ENCODE data around the gene UBE2Q2. TPM values are rescaled to one million over a fixed set of nuclear protein-coding genes. Genes with fewer than 3 reads are reported as not detected.

Gene UBE2Q2
- total RNA-seq, 1 experiment from 2014 or later, result 27.0 TPM

DNA sequence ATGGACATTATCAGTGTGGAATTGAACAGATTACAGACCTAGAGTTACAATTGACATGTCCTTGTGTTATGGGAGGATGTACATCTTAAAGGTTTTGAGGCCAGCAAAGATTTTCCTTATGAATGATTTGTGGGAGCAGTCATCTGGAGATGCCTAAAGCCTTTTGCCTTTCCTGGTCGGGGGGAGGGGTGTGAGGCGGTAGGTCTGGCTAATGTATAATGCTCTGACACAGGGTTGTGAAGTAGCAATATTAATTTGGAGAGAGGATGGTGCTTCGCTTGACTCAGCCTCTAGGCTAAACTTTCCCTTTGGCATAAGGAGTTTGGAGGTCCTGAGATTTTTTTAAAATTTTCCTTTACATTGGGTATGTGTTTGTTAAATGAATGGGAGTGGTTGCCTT is 83.7 kb downstream of the UBE2Q2 start:
- ChIA-PET CTCF (interaction anchor here (1.1 to 5.9 kb wide), 3 partner anchors 117 to 212 kb away, joined by 4 to 73 read pairs (median 52); no protein-coding TSS in a partner anchor), POLR2A (no interaction called here)
- Mint-ChIP-seq H3K27me3 (ENCODE audit: low read depth) (no peaks in the 10 kb centered on the region), H3K9me3 (no peaks in the 10 kb centered on the region), H3K4me1 (peaks cover 47% of the 10 kb centered on the region), H3K27ac (peak overlapping the region; percentile 78; the same call in 1 of the 2 replicates), H3K36me3 (peaks cover 33% of the 10 kb centered on the region), H3K4me3 (no peak overlapping the region)
- no peak for ATAC-seq
- DNase-seq (ENCODE audit: low spot score), result no peak
- TF ChIP-seq, protein P1, sequence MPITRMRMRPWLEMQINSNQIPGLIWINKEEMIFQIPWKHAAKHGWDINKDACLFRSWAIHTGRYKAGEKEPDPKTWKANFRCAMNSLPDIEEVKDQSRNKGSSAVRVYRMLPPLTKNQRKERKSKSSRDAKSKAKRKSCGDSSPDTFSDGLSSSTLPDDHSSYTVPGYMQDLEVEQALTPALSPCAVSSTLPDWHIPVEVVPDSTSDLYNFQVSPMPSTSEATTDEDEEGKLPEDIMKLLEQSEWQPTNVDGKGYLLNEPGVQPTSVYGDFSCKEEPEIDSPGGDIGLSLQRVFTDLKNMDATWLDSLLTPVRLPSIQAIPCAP (CRISPR knock-in tag; IDR thresholded peaks at IDR 0.05), result no peak
- TF ChIP-seq MXD4 (CRISPR knock-in tag; IDR thresholded peaks at IDR 0.05; ENCODE audit: borderline replicate concordance) (no peak), NFATC4 (CRISPR knock-in tag; IDR thresholded peaks at IDR 0.05) (no peak)
- TF ChIP-seq, protein P2, sequence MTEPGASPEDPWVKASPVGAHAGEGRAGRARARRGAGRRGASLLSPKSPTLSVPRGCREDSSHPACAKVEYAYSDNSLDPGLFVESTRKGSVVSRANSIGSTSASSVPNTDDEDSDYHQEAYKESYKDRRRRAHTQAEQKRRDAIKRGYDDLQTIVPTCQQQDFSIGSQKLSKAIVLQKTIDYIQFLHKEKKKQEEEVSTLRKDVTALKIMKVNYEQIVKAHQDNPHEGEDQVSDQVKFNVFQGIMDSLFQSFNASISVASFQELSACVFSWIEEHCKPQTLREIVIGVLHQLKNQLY (CRISPR knock-in tag; IDR thresholded peaks at IDR 0.05), result no peak

DNA sequence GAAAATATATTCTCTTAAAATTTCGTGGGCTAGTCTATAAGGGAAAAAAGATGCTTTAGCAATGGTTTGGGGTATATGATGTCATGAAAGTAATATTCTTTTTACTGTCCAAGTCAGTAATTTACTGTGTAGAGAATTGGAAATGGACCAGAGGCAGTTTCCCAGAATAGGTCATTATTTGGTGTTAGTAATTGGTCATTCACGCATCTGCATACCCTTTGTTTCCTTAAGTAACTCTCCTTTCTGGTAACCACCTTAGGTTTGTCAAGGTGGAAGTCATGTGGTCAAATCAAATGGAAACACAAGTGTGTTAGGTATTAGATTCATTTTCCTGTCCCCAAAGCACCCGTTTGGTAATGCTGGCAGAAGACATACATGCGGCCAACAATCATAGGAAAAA is 84.4 kb downstream of the UBE2Q2 start:
- TF ChIP-seq ETV6 (CRISPR knock-in tag; IDR thresholded peaks at IDR 0.05) (no peak), SMAD3 (CRISPR knock-in tag; IDR thresholded peaks at IDR 0.05; ENCODE audit: borderline replicate concordance) (no peak), SOX15 (CRISPR knock-in tag; IDR thresholded peaks at IDR 0.05) (no peak), ESRRA (CRISPR knock-in tag; IDR thresholded peaks at IDR 0.05; ENCODE audit: borderline replicate concordance) (no peak), GABPB1 (CRISPR knock-in tag; IDR thresholded peaks at IDR 0.05) (no peak), GTF2I (CRISPR knock-in tag; conservative IDR thresholded peaks at IDR 0.05) (no peak)
- no peak for DNase-seq (ENCODE audit: low spot score)
- Mint-ChIP-seq H3K9me3 (no peaks in the 10 kb centered on the region), H3K27me3 (ENCODE audit: low read depth) (no peaks in the 10 kb centered on the region), H3K27ac (peak overlapping the region; percentile 78; the same call in 1 of the 2 replicates), H3K4me3 (no peak overlapping the region), H3K36me3 (peaks cover 33% of the 10 kb centered on the region), H3K4me1 (peaks cover 47% of the 10 kb centered on the region)
- ATAC-seq, result no peak
- CTCF ChIA-PET, result interaction anchor here (1.1 to 5.9 kb wide), 10 partner anchors 8 to 258 kb away, joined by 3 to 73 read pairs (median 8); no protein-coding TSS in a partner anchor
- POLR2A ChIA-PET, result no interaction called here

DNA sequence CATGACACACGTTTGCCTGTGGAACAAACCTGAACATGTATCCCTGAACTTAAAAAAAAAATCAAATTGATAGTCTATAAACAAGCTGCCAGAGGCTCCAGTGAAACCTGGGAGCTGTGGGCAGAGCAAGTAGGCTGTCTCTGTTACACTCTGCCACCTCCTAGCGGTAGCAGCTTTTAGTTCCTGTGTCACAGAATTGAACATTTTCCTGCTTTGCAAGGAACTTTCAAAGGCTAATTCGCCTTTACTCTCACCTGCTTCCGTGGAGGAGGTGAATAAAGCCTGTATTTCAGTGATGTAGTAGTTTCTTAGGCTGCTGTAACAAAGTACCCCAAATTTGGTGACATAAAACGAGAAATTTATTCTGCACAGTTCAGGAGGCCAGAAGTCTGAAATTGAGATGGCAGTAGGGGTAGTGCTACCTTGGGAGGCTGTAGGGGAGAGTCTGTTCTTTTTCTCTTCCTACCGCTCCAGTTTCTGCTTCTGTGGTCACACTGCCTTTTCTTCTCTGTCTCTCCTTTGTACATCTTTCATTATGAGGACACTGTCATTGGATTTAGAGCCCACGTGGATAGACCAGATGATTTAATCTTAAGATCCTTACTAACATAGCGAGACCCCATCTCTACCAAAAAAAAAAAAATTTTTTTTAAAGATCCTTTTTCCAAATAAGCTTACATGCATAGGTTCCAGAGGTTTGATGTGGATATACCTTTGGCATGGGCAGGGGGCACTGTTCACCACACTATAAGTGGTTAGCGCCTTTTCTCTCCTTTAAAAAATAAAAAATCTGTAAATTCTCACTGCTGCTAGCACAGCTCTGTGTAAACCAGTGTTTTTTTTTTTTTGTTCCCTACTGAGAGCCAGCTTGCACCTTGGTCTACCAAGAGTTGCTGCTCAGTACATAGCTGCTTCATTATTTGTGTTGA is 85.7 kb downstream of the UBE2Q2 start:
- Mint-ChIP-seq H3K27me3 (ENCODE audit: low read depth) (no peaks in the 10 kb centered on the region), H3K27ac (peak overlapping the region; percentile 82), H3K36me3 (peaks cover 41% of the 10 kb centered on the region), H3K4me3 (no peak overlapping the region), H3K4me1 (peaks cover 44% of the 10 kb centered on the region), H3K9me3 (no peaks in the 10 kb centered on the region)
- ChIA-PET CTCF (interaction anchor here (0.6 to 5.9 kb wide), 55 partner anchors 8 to 820 kb away, joined by 3 to 73 read pairs (median 5); partner anchors contain the start of genes FBXO22, NRG4 and UBE2Q2), POLR2A (interaction anchor here (0.6 to 0.7 kb wide), 2 partner anchors 118 to 211 kb away, joined by 3 read pairs; no protein-coding TSS in a partner anchor)
- peak; percentile 66 for DNase-seq (ENCODE audit: low spot score)
- ATAC-seq, result peak; percentile 86
- no peak for TF ChIP-seq SP1 (CRISPR knock-in tag; conservative IDR thresholded peaks at IDR 0.05)
- TF ChIP-seq, protein P3, sequence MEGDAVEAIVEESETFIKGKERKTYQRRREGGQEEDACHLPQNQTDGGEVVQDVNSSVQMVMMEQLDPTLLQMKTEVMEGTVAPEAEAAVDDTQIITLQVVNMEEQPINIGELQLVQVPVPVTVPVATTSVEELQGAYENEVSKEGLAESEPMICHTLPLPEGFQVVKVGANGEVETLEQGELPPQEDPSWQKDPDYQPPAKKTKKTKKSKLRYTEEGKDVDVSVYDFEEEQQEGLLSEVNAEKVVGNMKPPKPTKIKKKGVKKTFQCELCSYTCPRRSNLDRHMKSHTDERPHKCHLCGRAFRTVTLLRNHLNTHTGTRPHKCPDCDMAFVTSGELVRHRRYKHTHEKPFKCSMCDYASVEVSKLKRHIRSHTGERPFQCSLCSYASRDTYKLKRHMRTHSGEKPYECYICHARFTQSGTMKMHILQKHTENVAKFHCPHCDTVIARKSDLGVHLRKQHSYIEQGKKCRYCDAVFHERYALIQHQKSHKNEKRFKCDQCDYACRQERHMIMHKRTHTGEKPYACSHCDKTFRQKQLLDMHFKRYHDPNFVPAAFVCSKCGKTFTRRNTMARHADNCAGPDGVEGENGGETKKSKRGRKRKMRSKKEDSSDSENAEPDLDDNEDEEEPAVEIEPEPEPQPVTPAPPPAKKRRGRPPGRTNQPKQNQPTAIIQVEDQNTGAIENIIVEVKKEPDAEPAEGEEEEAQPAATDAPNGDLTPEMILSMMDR (IDR thresholded peaks at IDR 0.05), result peak; percentile 19

DNA sequence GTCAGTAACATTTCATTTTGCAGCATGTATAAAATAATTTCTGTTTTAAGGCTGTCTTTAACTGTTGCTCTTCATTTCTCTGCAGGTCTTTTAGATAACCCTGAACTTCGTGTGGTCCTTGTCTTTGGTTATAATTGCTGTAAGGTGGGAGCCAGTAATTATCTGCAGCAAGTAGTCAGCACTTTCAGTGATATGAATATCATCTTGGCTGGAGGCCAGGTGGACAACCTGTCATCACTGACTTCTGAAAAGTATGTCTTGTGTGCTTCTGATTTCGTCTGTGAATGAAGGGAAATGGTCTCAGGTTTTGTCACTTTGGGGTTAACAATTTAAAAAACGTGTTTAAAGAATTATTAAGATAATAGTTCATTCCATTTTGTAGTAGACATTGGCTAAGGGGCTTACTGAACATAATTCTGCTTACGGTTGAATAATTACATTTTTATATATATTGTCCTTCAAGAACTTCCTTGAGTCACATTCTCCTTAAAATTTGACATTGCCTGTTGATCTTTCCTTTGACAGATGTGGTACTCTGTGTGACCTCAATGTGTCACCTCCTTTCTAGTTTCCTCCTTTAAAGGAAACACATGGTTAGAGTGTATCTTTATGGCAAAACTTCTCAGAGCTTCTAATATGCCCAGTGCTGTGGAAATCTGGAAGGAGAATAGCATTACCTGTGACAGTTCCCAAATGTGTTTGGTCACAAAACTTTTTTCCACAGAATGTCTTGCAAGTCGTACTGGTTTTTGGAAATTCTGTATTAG is 86.7 kb downstream of the UBE2Q2 start:
- Mint-ChIP-seq H3K27ac (no peak overlapping the region), H3K4me3 (no peak overlapping the region), H3K4me1 (peaks cover 38% of the 10 kb centered on the region), H3K36me3 (peaks cover 47% of the 10 kb centered on the region), H3K9me3 (peaks cover under 1% of the 10 kb centered on the region; the same call in 1 of the 2 replicates), H3K27me3 (ENCODE audit: low read depth) (no peaks in the 10 kb centered on the region)
- ChIA-PET POLR2A (interaction anchor here (0.6 kb wide), 1 partner anchor 210 kb away, joined by 3 read pairs; no protein-coding TSS in a partner anchor), CTCF (interaction anchor here (0.6 to 5.9 kb wide), 31 partner anchors 7 to 821 kb away, joined by 3 to 73 read pairs (median 6); partner anchors contain the start of gene FBXO22)
- ATAC-seq (no peak), DNase-seq (ENCODE audit: low spot score) (no peak)
- TF ChIP-seq ESRRA (CRISPR knock-in tag; IDR thresholded peaks at IDR 0.05; ENCODE audit: borderline replicate concordance) (no peak), ATF1 (CRISPR knock-in tag; IDR thresholded peaks at IDR 0.05) (no peak), NFATC4 (CRISPR knock-in tag; IDR thresholded peaks at IDR 0.05) (no peak), GRHL2 (CRISPR knock-in tag; IDR thresholded peaks at IDR 0.05; ENCODE audit: insufficient replicate concordance, severe bottlenecking) (no peak), SMAD3 (CRISPR knock-in tag; IDR thresholded peaks at IDR 0.05; ENCODE audit: borderline replicate concordance) (no peak), SMAD4 (CRISPR knock-in tag; IDR thresholded peaks at IDR 0.05) (no peak)
- TF ChIP-seq, protein P4, sequence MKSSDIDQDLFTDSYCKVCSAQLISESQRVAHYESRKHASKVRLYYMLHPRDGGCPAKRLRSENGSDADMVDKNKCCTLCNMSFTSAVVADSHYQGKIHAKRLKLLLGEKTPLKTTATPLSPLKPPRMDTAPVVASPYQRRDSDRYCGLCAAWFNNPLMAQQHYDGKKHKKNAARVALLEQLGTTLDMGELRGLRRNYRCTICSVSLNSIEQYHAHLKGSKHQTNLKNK (CRISPR knock-in tag; IDR thresholded peaks at IDR 0.05), result no peak
- TF ChIP-seq, protein P5, sequence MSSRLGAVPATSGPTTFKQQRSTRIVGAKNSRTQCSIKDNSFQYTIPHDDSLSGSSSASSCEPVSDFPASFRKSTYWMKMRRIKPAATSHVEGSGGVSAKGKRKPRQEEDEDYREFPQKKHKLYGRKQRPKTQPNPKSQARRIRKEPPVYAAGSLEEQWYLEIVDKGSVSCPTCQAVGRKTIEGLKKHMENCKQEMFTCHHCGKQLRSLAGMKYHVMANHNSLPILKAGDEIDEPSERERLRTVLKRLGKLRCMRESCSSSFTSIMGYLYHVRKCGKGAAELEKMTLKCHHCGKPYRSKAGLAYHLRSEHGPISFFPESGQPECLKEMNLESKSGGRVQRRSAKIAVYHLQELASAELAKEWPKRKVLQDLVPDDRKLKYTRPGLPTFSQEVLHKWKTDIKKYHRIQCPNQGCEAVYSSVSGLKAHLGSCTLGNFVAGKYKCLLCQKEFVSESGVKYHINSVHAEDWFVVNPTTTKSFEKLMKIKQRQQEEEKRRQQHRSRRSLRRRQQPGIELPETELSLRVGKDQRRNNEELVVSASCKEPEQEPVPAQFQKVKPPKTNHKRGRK (CRISPR knock-in tag; IDR thresholded peaks at IDR 0.05; ENCODE audit: borderline replicate concordance), result no peak
- TF ChIP-seq, protein P3 (IDR thresholded peaks at IDR 0.05), result no peak

Data from WTC11 (cell line).